LNCAP (cell line): ENCODE results near the gene RAB4B.

Source experiments
- CTCF ChIP-seq: fragments of 450-650 bp; IDR thresholded peaks from 2 replicates; pipeline ENCODE4 v1.5.1; 2017; ENCODE audit warnings: mild to moderate bottlenecking

RAB4B gene

GRCh38 chr19:40739871-40740703, 38.0 kb upstream of the RAB4B start:
- no peak for TF ChIP-seq CTCF

GRCh38 chr19:40740747-40741146, 37.3 kb upstream of the RAB4B start:
- TF ChIP-seq CTCF = no peak

GRCh38 chr19:40741527-40742390, 36.3 kb upstream of the RAB4B start:
- TF ChIP-seq CTCF = no peak

- TF ChIP-seq CTCF = no peak
Measured at GRCh38 chr19:40742477-40742876, 35.6 kb upstream of the RAB4B start.

GRCh38 chr19:40742886-40743285, 35.2 kb upstream of the RAB4B start:
- TF ChIP-seq CTCF = no peak

- no peak for TF ChIP-seq CTCF
Measured at GRCh38 chr19:40743926-40744325, 34.1 kb upstream of the RAB4B start.

GRCh38 chr19:40744554-40745401, 33.3 kb upstream of the RAB4B start:
- no peak for TF ChIP-seq CTCF
